Activated T-cell treated with anti-CD3 and anti-CD28 coated beads, Interleukin-2, amount 50 U/mL, for 4 hours (primary cell): ENCODE results near the gene TUG1. TPM values are rescaled to one million over a fixed set of nuclear protein-coding genes. Genes with fewer than 3 reads are reported as not detected.
A peak's percentile ranks its signal among the peaks of the same experiment; 100 is the strongest.

ENCODE experiments used
- ATAC-seq, 2 donors: fragments of 200-7000 bp; cut with Tn5 transposase; one replicate each; pipeline ENCODE4 v1.10.0; 2021
- DNase-seq: peaks from one replicate; pipeline ENCODE4 v3.0.0-alpha.2; 2020
- H3K27me3 Mint-ChIP-seq: one replicate; pipeline ENCODE4 v1.8.0; 2021; ENCODE audit warnings: low read depth, mixed read lengths
- H3K36me3 Mint-ChIP-seq: one replicate; pipeline ENCODE4 v1.8.0; 2022; ENCODE audit warnings: mixed read lengths; ENCODE audit not compliant: insufficient read depth
- H3K4me1 Mint-ChIP-seq: one replicate; pipeline ENCODE4 v1.8.0; 2021; ENCODE audit warnings: low read depth, mixed read lengths
- H3K4me3 Mint-ChIP-seq: one replicate; pipeline ENCODE4 v1.8.0; 2021; ENCODE audit warnings: mild to moderate bottlenecking, moderate library complexity, mixed read lengths
- H3K9me3 Mint-ChIP-seq: one replicate; pipeline ENCODE4 v1.8.0; 2021; ENCODE audit warnings: mixed read lengths
- total RNA-seq, 3 donors: library from RNA; stranded (reverse); gene quantifications; one replicate each; pipeline ENCODE4 v1.2.1, GENCODE V29; 2021

The TUG1 gene
- 10 to 100 TPM; 33.8 to 43.6 (median 36.3) TPM for total RNA-seq

DNA sequence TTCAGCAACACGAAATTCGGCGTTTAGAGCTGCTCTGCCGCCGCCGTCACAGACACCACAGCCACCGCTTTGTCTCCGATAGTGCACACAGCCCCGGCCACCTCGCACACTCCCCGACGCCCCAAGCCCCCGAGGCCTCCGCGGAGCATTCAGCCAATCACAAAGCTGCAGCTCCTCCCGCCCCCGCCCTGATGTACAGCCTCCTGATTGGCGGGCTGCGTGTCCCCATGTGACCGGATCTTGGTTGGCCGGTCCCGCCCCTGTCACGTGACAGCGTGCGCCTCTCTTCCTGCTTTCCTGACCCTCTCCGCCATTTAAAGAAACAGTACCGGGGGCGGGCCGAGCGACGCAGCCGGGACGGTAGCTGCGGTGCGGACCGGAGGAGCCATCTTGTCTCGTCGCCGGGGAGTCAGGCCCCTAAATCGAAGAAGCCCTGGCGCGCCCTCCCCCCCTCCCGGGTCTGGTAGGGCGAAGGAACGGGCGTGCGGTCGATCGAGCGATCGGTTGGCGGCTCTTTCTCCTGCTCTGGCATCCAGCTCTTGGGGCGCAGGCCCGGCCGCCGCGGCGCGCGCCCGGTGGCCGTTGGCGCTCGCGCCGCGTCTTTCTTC, at the start of gene TUG1:
TUG1 (plus strand) TSS at position 342 of the 608 bp plus-strand sequence.
- H3K9me3 Mint-ChIP-seq: peaks cover 25% of the 10 kb centered on the region
- peaks cover 49% of the 10 kb centered on the region for H3K36me3 Mint-ChIP-seq
- peak; percentile 97 for DNase-seq
- peak; percentile 89 to 94 for ATAC-seq
- H3K4me3 Mint-ChIP-seq: peak within 1 kb of the TSS; percentile 87
- no peaks in the 10 kb centered on the region for H3K27me3 Mint-ChIP-seq
- peaks cover 53% of the 10 kb centered on the region for H3K4me1 Mint-ChIP-seq

DNA sequence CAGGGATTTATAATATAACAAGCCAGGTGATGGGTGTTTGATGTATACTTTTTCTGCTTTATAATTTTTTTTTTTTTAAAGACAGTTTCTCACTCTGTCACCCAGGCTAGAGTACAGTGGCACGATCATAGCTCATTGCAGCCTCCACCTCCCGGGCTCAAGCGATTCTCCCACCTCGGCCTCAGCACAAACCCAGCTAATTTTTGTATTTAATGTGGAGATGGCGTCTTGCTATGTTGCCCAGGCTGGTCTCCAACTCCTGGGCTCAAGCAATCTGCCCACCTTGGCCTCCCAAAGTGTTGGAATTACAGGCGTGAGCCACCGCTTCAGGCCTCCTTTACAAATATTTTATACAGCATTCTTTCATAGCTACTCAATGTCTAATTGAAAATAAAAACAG, 49.1 kb upstream of the TUG1 start:
- Mint-ChIP-seq H3K4me1 (peaks cover 13% of the 10 kb centered on the region), H3K36me3 (peaks cover 6% of the 10 kb centered on the region), H3K27me3 (no peaks in the 10 kb centered on the region), H3K4me3 (no peak overlapping the region), H3K9me3 (no peaks in the 10 kb centered on the region)
- DNase-seq (no peak), ATAC-seq (no peak)

DNA sequence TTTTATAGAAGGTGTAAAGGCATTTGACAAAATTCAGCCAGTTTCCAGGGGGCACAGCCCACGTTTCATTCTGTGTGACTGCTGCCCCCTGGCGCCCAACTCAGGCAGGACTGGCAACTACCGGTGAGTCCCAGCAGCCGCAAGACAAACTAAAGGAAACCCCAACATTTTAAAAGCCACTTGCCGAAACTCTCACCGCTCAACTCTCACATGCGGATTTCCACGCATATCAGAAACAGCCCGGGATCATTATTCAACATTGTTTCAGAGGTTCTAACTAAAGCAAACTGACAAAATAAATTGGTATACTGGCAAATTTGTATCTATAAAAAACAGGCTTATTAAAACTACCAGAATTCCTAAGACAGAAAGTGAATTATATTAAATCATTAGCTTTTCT, 48.7 kb upstream of the TUG1 start:
- ATAC-seq: peak; percentile 76 to 78
- peak; percentile 86 for DNase-seq
- peaks cover 6% of the 10 kb centered on the region for H3K36me3 Mint-ChIP-seq
- peak overlapping the region; percentile 48 for H3K4me3 Mint-ChIP-seq
- no peaks in the 10 kb centered on the region for H3K9me3 Mint-ChIP-seq
- peaks cover 13% of the 10 kb centered on the region for H3K4me1 Mint-ChIP-seq
- H3K27me3 Mint-ChIP-seq: no peaks in the 10 kb centered on the region

DNA sequence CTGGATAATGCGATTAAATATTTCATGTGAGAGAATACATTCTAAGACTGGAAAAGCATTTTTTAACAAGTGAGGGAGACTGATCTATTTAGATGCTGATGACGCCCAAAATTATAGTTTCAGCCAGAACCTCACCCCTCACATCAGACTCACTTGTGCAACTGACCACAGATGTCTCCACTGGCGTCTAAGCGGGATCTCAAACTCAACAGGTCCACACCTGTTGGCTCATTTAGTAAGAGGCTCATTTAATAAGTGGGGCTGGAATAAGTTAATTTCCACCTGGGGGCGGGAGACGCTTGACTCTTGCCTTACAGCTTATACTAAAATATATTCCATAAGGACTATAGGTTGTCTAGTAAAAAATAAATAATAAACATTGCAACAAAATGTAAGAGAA, 48.0 kb upstream of the TUG1 start:
- no peaks in the 10 kb centered on the region for H3K9me3 Mint-ChIP-seq
- peak overlapping the region; percentile 78 for H3K4me3 Mint-ChIP-seq
- no peaks in the 10 kb centered on the region for H3K27me3 Mint-ChIP-seq
- H3K4me1 Mint-ChIP-seq: peaks cover 13% of the 10 kb centered on the region
- peaks cover 6% of the 10 kb centered on the region for H3K36me3 Mint-ChIP-seq
- ATAC-seq: no peak
- no peak for DNase-seq

DNA sequence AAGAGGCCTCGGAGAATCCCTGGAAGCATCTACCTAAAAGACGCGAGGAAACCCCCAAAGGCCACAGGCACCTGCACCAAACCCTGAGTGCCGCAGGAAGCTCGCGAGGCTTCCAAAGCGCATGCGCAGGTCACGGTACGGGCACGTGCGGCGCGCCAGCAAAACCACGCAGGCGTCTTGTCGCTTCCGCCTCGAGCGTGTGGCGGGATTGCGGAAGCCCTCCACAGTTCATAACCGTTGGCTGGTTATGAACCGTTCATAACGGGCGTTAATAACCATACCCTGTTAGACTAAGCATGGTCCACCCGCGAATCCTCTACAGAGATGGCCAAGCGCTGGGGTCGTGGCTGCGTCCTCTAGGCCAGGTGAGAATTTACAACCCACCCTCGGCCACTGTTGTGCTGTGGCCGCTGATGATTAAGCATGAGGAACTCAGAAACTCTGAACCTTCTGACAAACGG, 46.9 kb upstream of the TUG1 start:
- Mint-ChIP-seq H3K9me3 (no peaks in the 10 kb centered on the region), H3K36me3 (peaks cover 10% of the 10 kb centered on the region), H3K4me1 (peaks cover 13% of the 10 kb centered on the region), H3K27me3 (no peaks in the 10 kb centered on the region), H3K4me3 (peak overlapping the region; percentile 78)
- peak; percentile 76 to 78 for ATAC-seq
- DNase-seq: peak; percentile 76

DNA sequence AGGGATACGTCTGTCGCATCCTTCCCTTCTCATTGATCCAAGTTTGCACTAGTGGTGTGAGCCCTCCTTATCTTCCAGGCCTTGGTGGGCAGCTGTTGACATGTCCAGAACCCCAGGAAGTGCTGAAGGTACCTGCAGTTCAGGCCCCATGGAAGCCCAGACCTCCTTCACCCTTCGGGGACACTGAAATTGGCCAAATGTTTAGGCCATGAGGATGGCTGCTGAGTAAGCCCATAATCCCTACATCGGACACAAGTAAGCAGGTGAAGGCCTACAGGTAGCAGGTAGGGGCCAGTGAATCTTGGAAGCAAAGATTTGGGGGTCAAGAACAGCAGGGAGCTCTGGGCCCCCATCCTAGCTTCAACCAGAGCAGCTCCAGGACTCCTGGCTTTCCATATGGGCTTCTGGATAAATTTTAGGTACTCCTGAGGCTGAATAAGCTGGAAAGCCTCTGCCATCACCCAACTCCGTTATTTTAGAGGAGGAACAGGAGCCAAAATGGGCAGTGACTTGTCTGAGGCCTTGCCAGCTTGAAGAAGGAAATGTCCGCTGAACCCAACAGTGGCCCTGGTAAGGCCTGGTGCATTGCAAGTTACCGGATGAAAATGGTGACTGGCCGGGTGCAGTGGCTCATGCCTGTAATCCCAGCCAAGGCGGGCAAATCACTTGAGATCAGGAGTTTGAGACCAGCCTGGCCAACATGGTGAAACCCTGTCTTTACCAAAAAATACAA, 45.7 kb upstream of the TUG1 start:
- no peaks in the 10 kb centered on the region for H3K27me3 Mint-ChIP-seq
- peaks cover 15% of the 10 kb centered on the region for H3K36me3 Mint-ChIP-seq
- peaks cover 13% of the 10 kb centered on the region for H3K4me1 Mint-ChIP-seq
- DNase-seq: no peak
- H3K4me3 Mint-ChIP-seq: no peak overlapping the region
- no peaks in the 10 kb centered on the region for H3K9me3 Mint-ChIP-seq
- no peak for ATAC-seq

DNA sequence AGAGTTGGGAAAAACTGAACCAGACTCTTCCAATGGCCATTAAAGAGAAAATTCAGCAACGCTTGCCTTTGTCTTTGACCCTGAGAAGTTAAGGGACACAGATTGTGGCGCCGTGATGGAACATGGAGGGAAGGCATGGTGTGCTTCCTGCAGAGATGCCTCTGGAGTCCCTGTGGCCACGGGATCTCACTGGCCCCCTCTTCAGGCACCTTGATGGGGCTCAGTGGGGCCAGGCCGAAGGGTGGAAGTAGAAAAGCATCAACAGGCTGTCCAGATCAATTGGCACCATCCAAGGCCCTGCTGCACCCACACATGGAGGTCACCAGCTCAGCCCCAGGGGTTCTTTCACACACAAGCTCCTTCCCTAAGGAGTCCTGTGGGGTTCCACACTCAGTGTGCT, 43.4 kb upstream of the TUG1 start:
- ATAC-seq: no peak
- H3K4me3 Mint-ChIP-seq: no peak overlapping the region
- H3K4me1 Mint-ChIP-seq: peaks cover 12% of the 10 kb centered on the region
- no peaks in the 10 kb centered on the region for H3K9me3 Mint-ChIP-seq
- H3K36me3 Mint-ChIP-seq: peaks cover 18% of the 10 kb centered on the region
- H3K27me3 Mint-ChIP-seq: no peaks in the 10 kb centered on the region
- no peak for DNase-seq

DNA sequence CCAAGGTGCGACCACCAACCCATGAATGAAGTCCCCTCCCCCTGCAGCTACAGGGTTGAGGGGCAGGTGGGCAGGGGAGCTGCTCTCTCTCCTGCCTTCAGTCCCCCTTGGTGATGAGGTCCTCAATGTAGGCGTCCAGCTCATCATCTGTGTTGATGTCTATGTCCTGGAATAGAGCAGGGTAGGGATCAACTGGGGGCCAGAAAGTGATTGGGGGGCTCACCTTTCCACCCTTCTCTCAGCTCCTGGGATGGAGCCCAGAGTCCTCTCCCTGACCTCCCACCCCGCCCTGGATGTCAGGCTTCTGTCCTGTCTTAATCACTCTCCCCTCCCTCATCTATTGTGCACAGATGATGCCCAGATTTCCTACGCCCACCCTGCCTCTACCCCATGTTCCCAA, 42.4 kb upstream of the TUG1 start:
- peaks cover 28% of the 10 kb centered on the region for H3K36me3 Mint-ChIP-seq
- no peak for ATAC-seq
- no peaks in the 10 kb centered on the region for H3K27me3 Mint-ChIP-seq
- no peak overlapping the region for H3K4me3 Mint-ChIP-seq
- no peak for DNase-seq
- H3K4me1 Mint-ChIP-seq: peaks cover 15% of the 10 kb centered on the region
- no peaks in the 10 kb centered on the region for H3K9me3 Mint-ChIP-seq

DNA sequence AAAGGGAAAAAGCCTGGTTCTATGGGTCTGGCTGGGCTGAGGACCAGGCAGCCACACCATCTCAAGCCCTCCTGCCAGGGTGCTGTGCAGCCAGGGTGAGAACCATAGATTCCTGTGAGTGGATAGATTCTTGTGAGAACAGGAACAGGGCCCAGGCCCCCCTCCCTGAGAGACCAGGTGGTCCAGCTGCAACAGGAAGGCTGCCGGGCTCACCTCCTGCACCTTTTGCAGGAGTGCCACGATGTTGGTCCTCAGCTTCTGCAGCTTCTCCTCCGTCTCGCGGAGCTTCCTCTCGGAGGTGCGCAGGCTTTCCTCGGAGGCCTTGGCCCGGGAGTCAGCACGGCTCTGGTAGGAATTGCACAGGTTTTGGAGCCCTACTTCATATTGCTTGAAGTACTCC, 41.3 kb upstream of the TUG1 start:
- H3K4me3 Mint-ChIP-seq: no peak overlapping the region
- H3K36me3 Mint-ChIP-seq: peaks cover 36% of the 10 kb centered on the region
- ATAC-seq: no peak

DNA sequence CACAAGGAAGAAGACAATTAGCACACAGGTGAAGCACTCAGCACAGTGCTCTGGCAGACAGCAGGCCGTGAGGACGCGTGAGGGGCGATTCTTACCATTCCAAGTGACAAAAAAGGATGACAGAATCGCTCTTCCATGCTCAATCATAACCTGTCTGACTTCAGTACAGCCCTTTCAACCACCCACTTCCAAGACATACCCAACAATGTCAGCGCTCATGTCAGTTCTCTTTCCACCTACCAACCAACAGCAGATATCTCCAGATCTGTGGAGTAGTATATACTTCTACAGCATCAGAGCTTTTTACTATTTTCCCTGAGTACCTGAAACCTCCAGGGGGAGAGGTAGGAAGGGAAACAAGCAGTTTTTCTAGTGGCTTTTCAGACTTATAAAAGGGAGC, 40.7 kb upstream of the TUG1 start:
- Mint-ChIP-seq H3K4me1 (peaks cover 17% of the 10 kb centered on the region), H3K9me3 (no peaks in the 10 kb centered on the region), H3K27me3 (no peaks in the 10 kb centered on the region), H3K36me3 (peaks cover 39% of the 10 kb centered on the region), H3K4me3 (no peak overlapping the region)
- no peak for ATAC-seq
- no peak for DNase-seq

More for the DNA sequence above, 41.3 kb upstream of the TUG1 start:
- DNase-seq: no peak
- Mint-ChIP-seq H3K27me3 (no peaks in the 10 kb centered on the region), H3K9me3 (no peaks in the 10 kb centered on the region), H3K4me1 (peaks cover 16% of the 10 kb centered on the region)

DNA sequence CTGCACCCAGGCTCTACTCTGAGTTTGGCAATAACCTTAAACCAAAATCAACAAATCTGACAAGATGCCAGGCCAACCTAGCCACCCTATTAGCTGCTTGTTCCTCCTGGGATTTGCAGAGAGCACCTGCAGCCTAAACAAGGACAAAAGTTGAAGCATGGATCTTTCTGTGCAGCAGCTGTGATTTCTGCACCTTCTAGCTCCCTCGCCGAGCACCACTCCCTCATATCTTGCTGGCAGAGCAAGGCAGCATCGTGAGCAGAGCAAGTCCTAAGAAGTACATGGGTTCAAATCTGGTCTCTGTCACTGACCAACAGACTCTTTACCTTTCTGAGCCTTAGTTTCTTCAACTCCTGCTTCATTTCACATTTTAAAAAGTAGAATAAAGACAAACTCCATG, 38.8 kb upstream of the TUG1 start:
- H3K4me3 Mint-ChIP-seq: no peak overlapping the region
- ATAC-seq: no peak
- no peaks in the 10 kb centered on the region for H3K27me3 Mint-ChIP-seq

DNA sequence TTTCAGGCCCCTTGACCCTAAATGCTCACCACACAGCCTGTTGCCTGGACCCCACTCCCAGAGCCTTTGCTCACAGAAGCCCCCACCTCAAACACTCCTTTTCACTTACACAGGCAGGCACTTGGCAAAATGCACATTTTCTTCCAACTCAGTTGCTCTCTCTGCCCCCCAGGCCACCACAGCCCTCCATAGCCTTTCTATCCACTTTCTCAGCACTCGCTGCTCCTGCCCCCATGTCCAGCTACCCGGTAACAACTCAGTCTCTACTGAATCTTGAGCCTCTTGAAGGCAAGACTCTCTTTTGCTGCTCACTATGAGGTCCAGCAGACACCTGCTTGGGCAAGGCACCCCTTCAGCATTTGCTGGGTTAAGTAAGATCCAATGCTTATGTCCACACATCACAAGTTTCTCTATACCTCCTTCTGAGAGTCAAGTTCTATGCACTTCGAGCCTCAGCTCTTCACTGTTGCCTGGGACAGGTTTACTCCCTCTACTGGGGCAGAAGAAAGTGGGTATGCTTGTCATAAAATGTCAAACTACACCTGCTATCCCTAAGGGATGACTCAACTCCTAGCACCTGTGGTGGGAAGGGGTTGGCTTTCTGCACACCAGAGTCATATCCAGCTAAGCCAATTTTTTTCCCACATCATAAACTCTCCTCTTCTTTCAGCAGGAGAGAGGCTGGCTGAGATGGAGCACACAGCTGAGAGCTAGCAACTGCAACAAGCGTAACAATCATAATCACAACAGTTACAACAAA, 37.3 kb upstream of the TUG1 start:
- no peaks in the 10 kb centered on the region for H3K9me3 Mint-ChIP-seq
- no peak overlapping the region for H3K4me3 Mint-ChIP-seq
- H3K27me3 Mint-ChIP-seq: no peaks in the 10 kb centered on the region
- H3K4me1 Mint-ChIP-seq: peaks cover 31% of the 10 kb centered on the region
- no peak for ATAC-seq
- H3K36me3 Mint-ChIP-seq: peaks cover 58% of the 10 kb centered on the region
- no peak for DNase-seq

More for the DNA sequence above, 38.8 kb upstream of the TUG1 start:
- Mint-ChIP-seq H3K9me3 (no peaks in the 10 kb centered on the region), H3K36me3 (peaks cover 45% of the 10 kb centered on the region), H3K4me1 (peaks cover 22% of the 10 kb centered on the region)
- no peak for DNase-seq

DNA sequence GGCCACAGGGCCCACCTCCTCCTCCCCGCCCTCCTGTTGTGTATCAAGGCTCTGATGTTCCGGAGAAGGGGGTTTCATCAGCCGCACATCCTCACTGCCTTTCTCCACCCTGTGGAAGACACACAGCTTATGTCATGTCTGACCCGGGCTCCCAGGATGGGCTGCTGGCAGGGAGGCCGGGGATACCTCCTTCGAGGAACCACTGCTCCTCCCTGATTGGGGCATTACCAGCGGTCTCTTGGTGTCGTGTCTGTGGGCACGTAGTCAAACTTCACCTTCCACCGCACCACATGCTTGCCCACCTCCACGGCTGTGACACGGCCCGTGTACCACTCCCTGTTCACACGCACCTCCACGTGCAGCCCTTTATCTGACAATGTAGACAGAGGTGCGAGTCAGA, 36.4 kb upstream of the TUG1 start:
- Mint-ChIP-seq H3K9me3 (no peaks in the 10 kb centered on the region), H3K4me1 (peaks cover 38% of the 10 kb centered on the region), H3K27me3 (no peaks in the 10 kb centered on the region), H3K4me3 (no peak overlapping the region), H3K36me3 (peaks cover 52% of the 10 kb centered on the region)
- ATAC-seq: no peak
- no peak for DNase-seq

DNA sequence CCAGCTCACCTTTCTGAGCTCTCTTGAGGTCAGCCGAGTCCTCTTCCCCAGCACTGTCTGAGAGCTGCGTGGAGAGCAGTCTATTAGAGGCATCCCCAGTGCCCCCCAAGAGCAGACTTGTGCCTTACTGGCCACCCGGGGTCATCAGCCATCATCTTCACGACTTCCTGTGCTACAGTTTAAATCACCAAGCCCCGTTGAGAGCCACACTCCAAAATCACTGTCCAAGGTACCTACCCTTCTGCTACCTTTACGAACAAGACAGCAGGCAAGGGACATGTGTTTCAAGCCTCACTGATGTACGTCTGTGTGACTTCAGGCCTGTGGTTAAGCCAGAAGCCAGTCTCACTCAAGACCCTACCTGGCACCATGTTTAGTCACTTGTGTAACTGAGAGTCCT, 35.6 kb upstream of the TUG1 start:
- no peaks in the 10 kb centered on the region for H3K27me3 Mint-ChIP-seq
- H3K36me3 Mint-ChIP-seq: peaks cover 57% of the 10 kb centered on the region
- H3K4me3 Mint-ChIP-seq: no peak overlapping the region
- H3K9me3 Mint-ChIP-seq: no peaks in the 10 kb centered on the region
- DNase-seq (no peak), ATAC-seq (no peak)
- H3K4me1 Mint-ChIP-seq: peaks cover 44% of the 10 kb centered on the region
